GM12892 (cell line): ENCODE results near the gene HOXD3.

Source experiments
- POLR2A ChIP-seq: IDR thresholded peaks from 2 replicates; pipeline ENCODE4 v1.6.1; 2011; ENCODE audit warnings: low read depth, low read length, control low read depth
- POLR2AphosphoS5 ChIP-seq: IDR thresholded peaks from 2 replicates; pipeline ENCODE4 v1.6.1; 2011; ENCODE audit warnings: low read depth, low read length, control low read depth

DNA sequence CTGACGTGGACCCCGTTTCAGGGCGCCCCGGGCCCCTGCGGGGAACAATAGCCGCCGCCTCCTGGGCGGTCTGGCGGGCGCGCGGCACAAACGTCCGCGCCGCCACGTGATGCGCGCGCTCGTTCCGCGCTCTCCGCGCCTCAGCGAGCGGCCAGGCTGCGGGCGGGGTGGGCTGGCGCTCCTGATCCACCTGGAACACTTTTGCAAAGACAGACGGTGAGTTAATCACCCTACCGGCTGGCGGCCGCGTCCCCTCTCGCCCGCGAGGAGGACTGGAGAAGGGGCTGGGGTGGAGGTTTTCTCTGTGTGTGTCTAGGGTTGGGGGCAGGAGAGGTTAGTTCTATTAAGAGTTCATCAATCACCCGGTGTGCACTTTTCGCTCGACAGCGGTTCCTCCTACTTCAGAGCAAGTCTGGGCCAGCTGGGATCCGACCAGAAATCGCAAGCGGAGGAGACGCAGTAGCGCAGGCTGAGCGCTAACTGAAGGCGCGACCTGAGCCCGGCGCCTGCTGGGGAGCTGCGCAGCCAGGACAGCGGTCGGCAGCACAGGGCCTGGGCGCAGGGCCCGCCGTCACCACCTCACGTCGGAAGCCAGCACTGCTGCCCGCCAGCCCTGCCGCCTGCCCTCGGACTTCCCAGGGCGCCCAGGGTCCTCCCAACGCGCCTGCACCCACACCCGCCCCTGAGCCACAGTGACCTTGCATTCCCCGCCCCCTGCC lies 21.1 kb downstream of the HOXD3 start:
- TF ChIP-seq POLR2A, result no peak
- no peak for TF ChIP-seq POLR2AphosphoS5
